Activated T-helper 2 cell treated with anti-CD3 and anti-CD28 coated beads, Interferon-gamma antibody, Interleukin-2, Interleukin-4, amounts not matched to agents 10 μg/mL and 5 μg/mL and 100 μg/mL, durations not matched to agents 14 hours and 24 hours and 36 hours (primary cell): Measurements from ENCODE around the gene SCO1. TPM values are rescaled to one million over a fixed set of nuclear protein-coding genes. Genes with fewer than 3 reads are reported as not detected.

Source experiments
- total RNA-seq: library from RNA; stranded (reverse); gene quantifications from 2 replicates; pipeline ENCODE4 v1.2.3, GENCODE V29; 2022

The SCO1 gene
- total RNA-seq, 1 donor from 2014 or later, result 35.4 TPM

Other genes with a start within 250 kb of the SCO1 start
- gene MYH4, start 228.0 kb downstream of the SCO1 start, total RNA-seq, result not detected in 2 replicates
- gene MYH1, start 179.0 kb downstream of the SCO1 start, total RNA-seq, result not detected in 2 replicates
- not detected in 2 replicates for gene MYH2, start 147.9 kb downstream of the SCO1 start, total RNA-seq
- 3.9 and 4.6 TPM in 2 replicates for gene MYH3, start 40.2 kb downstream of the SCO1 start, total RNA-seq
- gene ADPRM, start 61 bp upstream of the SCO1 start, total RNA-seq, result 10.3 and 10.5 TPM in 2 replicates
- gene TMEM220, start 32.5 kb upstream of the SCO1 start, total RNA-seq, result 0.21 and 0.90 TPM in 2 replicates
- not detected in 2 replicates for gene TMEM238L, start 106.6 kb upstream of the SCO1 start, total RNA-seq
- gene PIRT, start 140.6 kb upstream of the SCO1 start, total RNA-seq, result not detected in 2 replicates